Neural cell (in vitro differentiated cells): ENCODE results near the gene GRPEL2.

Experiments
- EZH2 ChIP-seq: fragments of 200-600, 300-800 bp; shearing (Covaris generic), sonication (generic); IDR thresholded peaks from 2 replicates; pipeline ENCODE4 v1.6.1; 2014; ENCODE audit warnings: antibody characterized with exemption, low read length, borderline replicate concordance, mild to moderate bottlenecking; ENCODE audit not compliant: insufficient read depth, poor library complexity, severe bottlenecking
- POLR2AphosphoS5 ChIP-seq: IDR thresholded peaks from 2 replicates; pipeline ENCODE4 v1.6.1; 2012
- RAD21 ChIP-seq: fragments of 450-650 bp; conservative IDR thresholded peaks from 2 replicates; pipeline ENCODE4 v1.6.1; 2014; ENCODE audit warnings: antibody characterized with exemption, mild to moderate bottlenecking, moderate library complexity
- SMC3 ChIP-seq: fragments of 450-650 bp; conservative IDR thresholded peaks from 2 replicates; pipeline ENCODE4 v1.6.1; 2014; ENCODE audit warnings: antibody characterized with exemption, mild to moderate bottlenecking, moderate library complexity; ENCODE audit not compliant: poor library complexity
- TAF1 ChIP-seq: IDR thresholded peaks from 2 replicates; pipeline ENCODE4 v1.6.1; 2012; ENCODE audit warnings: low read depth
- TF ChIP-seq, protein P1 (sequence below): IDR thresholded peaks from 2 replicates; pipeline ENCODE4 v1.6.1; 2012; ENCODE audit warnings: borderline replicate concordance
- TF ChIP-seq, protein P2 (sequence below): fragments of 450-650 bp; IDR thresholded peaks from 2 replicates; pipeline ENCODE4 v1.5.1; 2014; ENCODE audit warnings: antibody characterized with exemption, mild to moderate bottlenecking, moderate library complexity; ENCODE audit not compliant: poor library complexity, severe bottlenecking

DNA sequence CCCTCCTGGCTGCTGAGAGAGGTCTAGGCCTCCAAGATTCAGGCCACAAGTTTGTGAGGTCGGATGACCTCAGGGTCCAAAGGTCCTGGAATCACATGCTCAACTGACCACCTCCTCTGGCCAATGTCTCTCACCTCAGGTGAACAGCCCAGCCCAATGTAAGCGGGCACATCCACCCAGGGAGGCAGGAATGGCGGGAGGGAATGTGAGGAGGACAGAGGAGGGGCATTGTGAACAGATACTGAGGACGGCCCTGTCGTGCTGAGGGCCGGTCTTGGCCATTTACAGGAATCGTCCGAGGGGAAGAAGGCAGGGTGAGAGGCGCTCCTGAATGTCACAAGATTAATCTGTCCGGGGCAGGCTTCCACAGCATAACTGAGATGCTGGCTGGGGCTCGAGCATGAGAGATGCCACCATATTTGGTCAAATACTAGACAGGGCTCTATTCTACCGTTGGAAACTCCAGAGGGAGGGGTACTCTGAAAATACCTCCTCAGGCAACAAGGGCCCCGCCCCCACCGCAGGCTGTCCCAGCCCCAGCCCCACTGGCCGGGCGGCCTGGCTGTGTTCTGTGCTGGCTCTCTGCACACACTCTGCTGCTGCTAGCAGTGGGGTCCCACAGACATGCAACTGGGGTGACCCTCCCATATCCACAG lies 35.3 kb downstream of the GRPEL2 start:
- TF ChIP-seq TAF1 (no peak), RAD21 (no peak), POLR2AphosphoS5 (no peak), SMC3 (no peak), EZH2 (no peak)
- TF ChIP-seq, protein P1, sequence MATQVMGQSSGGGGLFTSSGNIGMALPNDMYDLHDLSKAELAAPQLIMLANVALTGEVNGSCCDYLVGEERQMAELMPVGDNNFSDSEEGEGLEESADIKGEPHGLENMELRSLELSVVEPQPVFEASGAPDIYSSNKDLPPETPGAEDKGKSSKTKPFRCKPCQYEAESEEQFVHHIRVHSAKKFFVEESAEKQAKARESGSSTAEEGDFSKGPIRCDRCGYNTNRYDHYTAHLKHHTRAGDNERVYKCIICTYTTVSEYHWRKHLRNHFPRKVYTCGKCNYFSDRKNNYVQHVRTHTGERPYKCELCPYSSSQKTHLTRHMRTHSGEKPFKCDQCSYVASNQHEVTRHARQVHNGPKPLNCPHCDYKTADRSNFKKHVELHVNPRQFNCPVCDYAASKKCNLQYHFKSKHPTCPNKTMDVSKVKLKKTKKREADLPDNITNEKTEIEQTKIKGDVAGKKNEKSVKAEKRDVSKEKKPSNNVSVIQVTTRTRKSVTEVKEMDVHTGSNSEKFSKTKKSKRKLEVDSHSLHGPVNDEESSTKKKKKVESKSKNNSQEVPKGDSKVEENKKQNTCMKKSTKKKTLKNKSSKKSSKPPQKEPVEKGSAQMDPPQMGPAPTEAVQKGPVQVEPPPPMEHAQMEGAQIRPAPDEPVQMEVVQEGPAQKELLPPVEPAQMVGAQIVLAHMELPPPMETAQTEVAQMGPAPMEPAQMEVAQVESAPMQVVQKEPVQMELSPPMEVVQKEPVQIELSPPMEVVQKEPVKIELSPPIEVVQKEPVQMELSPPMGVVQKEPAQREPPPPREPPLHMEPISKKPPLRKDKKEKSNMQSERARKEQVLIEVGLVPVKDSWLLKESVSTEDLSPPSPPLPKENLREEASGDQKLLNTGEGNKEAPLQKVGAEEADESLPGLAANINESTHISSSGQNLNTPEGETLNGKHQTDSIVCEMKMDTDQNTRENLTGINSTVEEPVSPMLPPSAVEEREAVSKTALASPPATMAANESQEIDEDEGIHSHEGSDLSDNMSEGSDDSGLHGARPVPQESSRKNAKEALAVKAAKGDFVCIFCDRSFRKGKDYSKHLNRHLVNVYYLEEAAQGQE = no peak
- TF ChIP-seq, protein P2, sequence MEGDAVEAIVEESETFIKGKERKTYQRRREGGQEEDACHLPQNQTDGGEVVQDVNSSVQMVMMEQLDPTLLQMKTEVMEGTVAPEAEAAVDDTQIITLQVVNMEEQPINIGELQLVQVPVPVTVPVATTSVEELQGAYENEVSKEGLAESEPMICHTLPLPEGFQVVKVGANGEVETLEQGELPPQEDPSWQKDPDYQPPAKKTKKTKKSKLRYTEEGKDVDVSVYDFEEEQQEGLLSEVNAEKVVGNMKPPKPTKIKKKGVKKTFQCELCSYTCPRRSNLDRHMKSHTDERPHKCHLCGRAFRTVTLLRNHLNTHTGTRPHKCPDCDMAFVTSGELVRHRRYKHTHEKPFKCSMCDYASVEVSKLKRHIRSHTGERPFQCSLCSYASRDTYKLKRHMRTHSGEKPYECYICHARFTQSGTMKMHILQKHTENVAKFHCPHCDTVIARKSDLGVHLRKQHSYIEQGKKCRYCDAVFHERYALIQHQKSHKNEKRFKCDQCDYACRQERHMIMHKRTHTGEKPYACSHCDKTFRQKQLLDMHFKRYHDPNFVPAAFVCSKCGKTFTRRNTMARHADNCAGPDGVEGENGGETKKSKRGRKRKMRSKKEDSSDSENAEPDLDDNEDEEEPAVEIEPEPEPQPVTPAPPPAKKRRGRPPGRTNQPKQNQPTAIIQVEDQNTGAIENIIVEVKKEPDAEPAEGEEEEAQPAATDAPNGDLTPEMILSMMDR = no peak
